ENCODE measurements around the gene PCCA.

PCCA gene

DNA sequence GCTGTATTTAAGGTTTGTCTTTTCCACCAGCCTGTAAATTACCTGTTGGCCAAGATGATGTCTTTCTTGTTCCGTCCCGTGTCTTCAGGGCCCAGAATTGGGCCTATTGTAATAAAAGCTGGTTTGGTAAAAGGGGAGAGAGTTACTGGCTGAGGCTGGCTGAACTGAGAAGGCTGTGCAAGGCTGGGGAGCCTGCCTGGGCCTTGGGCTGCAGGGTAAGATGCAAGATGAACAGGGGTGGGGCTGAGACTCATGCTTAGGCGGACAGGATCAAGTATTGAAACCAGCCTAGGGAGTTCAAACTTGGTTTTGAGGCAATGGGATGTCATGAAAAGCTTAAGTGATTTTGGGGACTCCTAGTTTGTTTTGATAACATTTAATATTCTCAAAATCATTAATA lies 142.3 kb downstream of the PCCA start:
- in situ Hi-C loops (cut with MboI; ENCODE audit: low pct_unique_long_range_greater_than_20kb, low sequenced_read_pairs, unreplicated experiment), result loop anchor here (25.0 kb wide), 3 partner anchors 244 to 569 kb away; partner anchors contain the start of gene ZIC2
- DNase-seq (ENCODE audit: low spot score), result no peak
- TF ChIP-seq, protein P1, sequence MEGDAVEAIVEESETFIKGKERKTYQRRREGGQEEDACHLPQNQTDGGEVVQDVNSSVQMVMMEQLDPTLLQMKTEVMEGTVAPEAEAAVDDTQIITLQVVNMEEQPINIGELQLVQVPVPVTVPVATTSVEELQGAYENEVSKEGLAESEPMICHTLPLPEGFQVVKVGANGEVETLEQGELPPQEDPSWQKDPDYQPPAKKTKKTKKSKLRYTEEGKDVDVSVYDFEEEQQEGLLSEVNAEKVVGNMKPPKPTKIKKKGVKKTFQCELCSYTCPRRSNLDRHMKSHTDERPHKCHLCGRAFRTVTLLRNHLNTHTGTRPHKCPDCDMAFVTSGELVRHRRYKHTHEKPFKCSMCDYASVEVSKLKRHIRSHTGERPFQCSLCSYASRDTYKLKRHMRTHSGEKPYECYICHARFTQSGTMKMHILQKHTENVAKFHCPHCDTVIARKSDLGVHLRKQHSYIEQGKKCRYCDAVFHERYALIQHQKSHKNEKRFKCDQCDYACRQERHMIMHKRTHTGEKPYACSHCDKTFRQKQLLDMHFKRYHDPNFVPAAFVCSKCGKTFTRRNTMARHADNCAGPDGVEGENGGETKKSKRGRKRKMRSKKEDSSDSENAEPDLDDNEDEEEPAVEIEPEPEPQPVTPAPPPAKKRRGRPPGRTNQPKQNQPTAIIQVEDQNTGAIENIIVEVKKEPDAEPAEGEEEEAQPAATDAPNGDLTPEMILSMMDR (IDR thresholded peaks at IDR 0.05; ENCODE audit: extremely low read depth, insufficient read depth, missing control alignments), result no peak

DNA sequence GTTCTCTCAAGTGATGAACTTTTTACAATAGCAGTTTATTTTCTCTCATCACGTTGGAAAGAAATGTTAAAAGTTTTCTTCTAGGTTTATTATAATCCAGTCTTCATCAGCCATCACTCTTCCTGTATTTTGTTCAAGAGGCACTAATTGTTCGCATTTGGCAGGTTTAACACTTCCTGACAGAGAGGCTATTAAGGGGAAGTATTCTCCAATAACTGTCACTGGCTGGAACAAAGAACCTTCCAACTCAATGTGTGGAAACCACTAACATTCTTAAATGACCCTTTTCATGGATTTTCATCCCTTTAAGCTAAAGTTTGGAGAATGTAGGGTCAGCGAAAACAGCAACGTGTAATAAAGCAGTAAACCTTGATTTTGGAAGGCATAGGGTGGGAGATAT lies 145.1 kb downstream of the PCCA start:
- TF ChIP-seq, protein P1 (IDR thresholded peaks at IDR 0.05; ENCODE audit: extremely low read depth, insufficient read depth, missing control alignments), result no peak
- DNase-seq (ENCODE audit: low spot score), result no peak
- in situ Hi-C loops (cut with MboI; ENCODE audit: low pct_unique_long_range_greater_than_20kb, low sequenced_read_pairs, unreplicated experiment), result loop anchor here (25.0 kb wide), 3 partner anchors 247 to 572 kb away; partner anchors contain the start of gene ZIC2

DNA sequence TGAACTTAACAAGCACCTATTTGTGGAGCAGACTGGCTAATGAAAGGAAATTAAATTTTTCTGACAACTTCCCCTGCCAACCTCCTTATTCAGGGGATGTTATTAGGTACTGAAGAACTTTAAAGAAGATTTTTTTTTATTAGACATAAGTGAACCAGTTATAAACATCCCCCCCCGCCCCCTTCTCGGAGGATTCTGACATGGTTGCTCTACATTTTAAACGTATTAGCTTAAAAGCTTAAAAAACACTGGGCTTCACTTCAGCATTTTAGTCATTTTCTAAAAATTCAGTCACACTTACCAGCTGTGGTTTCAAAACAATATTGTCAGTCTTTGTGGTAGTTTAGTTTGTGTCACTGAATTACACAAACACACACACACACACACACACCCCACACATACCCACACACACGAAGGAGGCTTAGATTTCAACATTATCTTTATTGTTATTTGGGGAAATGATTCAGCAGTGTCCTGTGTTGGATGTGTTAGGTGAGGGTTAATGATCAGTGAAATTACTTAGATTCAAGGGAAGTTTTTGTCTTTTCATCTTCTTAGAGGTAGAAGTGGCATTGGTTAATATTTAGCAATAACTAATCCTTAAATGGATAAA lies 145.7 kb downstream of the PCCA start:
- TF ChIP-seq, protein P1 (IDR thresholded peaks at IDR 0.05; ENCODE audit: extremely low read depth, insufficient read depth, missing control alignments), result no peak
- no peak for DNase-seq (ENCODE audit: low spot score)
- in situ Hi-C loops (cut with MboI; ENCODE audit: low pct_unique_long_range_greater_than_20kb, low sequenced_read_pairs, unreplicated experiment), result loop anchor here (25.0 kb wide), 3 partner anchors 247 to 572 kb away; partner anchors contain the start of gene ZIC2

DNA sequence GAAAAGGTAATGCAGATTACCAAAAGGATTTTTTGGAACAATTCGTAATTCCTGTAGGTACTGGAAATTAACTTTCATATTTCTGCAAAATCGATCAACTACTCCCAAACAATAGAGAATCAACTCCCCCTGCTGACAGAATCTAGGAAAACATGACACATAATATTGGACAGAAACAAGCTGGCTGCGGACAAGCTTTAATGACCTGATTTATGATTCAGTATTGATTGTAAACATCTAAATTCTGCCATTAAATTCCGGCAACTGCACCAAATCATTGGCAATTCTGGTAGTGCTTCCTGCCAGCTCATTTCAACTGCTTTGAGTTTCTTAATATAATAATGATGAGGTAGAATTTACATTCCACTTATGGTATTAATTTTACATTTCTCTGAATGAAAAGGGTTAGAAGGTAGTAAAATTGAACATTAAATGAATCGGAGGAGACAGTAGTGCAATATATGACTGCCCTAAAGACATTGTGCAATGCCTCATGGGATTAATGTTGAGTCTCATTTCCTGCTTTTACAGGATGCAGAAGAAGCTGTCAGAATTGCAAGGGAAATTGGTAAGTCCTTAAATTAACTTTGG lies 146.5 kb downstream of the PCCA start:
- DNase-seq (ENCODE audit: low spot score), result peak; percentile 55
- in situ Hi-C loops (cut with MboI; ENCODE audit: low pct_unique_long_range_greater_than_20kb, low sequenced_read_pairs, unreplicated experiment), result loop anchor here (25.0 kb wide), 3 partner anchors 248 to 573 kb away; partner anchors contain the start of gene ZIC2
- TF ChIP-seq, protein P1 (IDR thresholded peaks at IDR 0.05; ENCODE audit: extremely low read depth, insufficient read depth, missing control alignments), result peak; percentile 61

DNA sequence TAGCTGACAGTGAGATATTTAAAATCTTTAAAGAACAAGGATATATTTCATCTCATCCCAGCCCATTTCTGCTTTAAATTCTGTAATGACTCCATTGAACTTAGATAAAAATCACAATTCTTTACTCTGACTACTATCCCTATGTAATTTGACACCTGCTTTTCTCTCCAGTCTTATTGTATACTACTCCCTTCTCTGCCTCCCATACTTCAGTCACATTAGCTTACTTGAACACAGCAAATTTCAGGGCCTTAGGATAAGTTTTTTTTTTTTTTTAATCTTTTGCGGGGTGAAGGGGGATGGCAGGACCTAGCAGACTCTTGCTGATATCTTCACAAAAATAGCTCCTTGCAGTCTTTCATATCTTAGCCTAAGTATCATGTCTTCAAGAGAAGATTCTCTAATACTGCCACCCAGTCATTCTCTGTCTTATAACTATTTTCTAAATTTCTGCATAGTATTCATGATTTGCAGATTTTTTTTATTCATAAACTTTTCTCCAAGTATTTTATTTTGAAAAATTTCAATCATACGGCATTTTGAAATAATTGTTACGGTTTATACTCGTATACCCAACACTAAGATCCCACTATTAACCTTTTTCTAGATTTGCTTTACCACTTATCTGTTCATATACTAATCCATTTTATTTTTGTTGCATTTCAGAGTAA lies 151.4 kb downstream of the PCCA start:
- in situ Hi-C loops (cut with MboI; ENCODE audit: low pct_unique_long_range_greater_than_20kb, low sequenced_read_pairs, unreplicated experiment), result loop anchor here (25.0 kb wide), 3 partner anchors 253 to 578 kb away; partner anchors contain the start of gene ZIC2
- no peak for DNase-seq (ENCODE audit: low spot score)

DNA sequence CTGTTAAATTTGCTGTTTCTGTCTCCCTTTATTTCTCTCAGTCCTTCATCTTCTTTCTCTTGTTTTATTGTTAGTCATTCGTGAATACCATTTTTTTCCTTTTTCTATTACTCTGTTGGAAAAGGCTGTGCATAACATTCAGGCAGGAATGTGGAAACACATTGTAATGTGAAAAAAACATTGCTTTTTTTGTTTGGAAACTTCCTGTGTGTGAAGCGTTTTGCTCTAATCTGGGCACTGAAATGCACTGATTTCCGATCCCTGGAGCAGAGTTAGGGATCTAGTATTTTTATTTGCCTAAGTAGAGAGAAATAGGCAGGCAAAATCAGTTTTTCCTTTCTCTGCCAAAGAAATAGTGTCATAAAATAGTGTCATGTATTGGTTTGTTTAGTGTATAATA lies 155.5 kb downstream of the PCCA start:
- TF ChIP-seq, protein P1 (IDR thresholded peaks at IDR 0.05; ENCODE audit: extremely low read depth, insufficient read depth, missing control alignments), result no peak
- in situ Hi-C loops (cut with MboI; ENCODE audit: low pct_unique_long_range_greater_than_20kb, low sequenced_read_pairs, unreplicated experiment), result loop anchor here (25.0 kb wide), 3 partner anchors 257 to 582 kb away; partner anchors contain the start of gene ZIC2
- DNase-seq (ENCODE audit: low spot score), result no peak

More for the DNA sequence above, 151.4 kb downstream of the PCCA start:
- TF ChIP-seq, protein P1 (IDR thresholded peaks at IDR 0.05; ENCODE audit: extremely low read depth, insufficient read depth, missing control alignments), result no peak
